Keratinocyte (primary cell): ENCODE data around the gene ANKRD39. TPM values are rescaled to one million over a fixed set of nuclear protein-coding genes. Genes with fewer than 3 reads are reported as not detected.

Experiments
- DNase-seq: peaks from one replicate; pipeline ENCODE4 v3.0.0-alpha.2; 2011; ENCODE audit warnings: low read depth, missing footprints, low spot score
- FAIRE-seq: peaks from 2 replicates; lab custom pipeline; 2011; peaks lifted over from hg19 to GRCh38; lab: Jason Lieb, UNC
- H2AFZ ChIP-seq: 2 replicates; pipeline ENCODE4 v1.6.0; 2012; ENCODE audit warnings: low read length, control low read depth, inconsistent platforms; ENCODE audit not compliant: control insufficient read depth
- H3K27ac ChIP-seq: 2 replicates; pipeline ENCODE4 v1.5.1; 2011; ENCODE audit warnings: low read length; ENCODE audit not compliant: control insufficient read depth, insufficient read depth
- H3K27me3 ChIP-seq: 3 replicates; pipeline ENCODE4 v1.6.0; 2011; ENCODE audit warnings: low read length; ENCODE audit not compliant: control insufficient read depth, insufficient read depth; ENCODE audit errors: extremely low read depth
- H3K36me3 ChIP-seq, 2 experiments: 2 replicates in 1 of 2; 3 replicates in 1 of 2; pipeline ENCODE4 v1.5.1; 2011; ENCODE audit warnings: low read length in 2 of 2, mild to moderate bottlenecking in 1 of 2; ENCODE audit not compliant: control insufficient read depth in 2 of 2, insufficient read depth in 2 of 2; ENCODE audit errors: extremely low read depth in 1 of 2
- H3K4me1 ChIP-seq: 3 replicates; pipeline ENCODE4 v1.5.1; 2011; ENCODE audit warnings: low read length; ENCODE audit not compliant: control insufficient read depth, insufficient read depth; ENCODE audit errors: extremely low read depth
- H3K4me2 ChIP-seq: 3 replicates; pipeline ENCODE4 v1.6.0; 2011; ENCODE audit warnings: low read depth, low read length; ENCODE audit not compliant: control insufficient read depth, insufficient read depth; ENCODE audit errors: extremely low read depth
- H3K4me3 ChIP-seq, 3 experiments: fragments of 200-600 bp in 1 of 3; sonication (generic) in 1 of 3; 2 replicates in 2 of 3; 3 replicates in 1 of 3; pipeline ENCODE4 v1.5.1; 2011 to 2016; ENCODE audit warnings: low read length in 3 of 3, mild to moderate bottlenecking in 3 of 3, control low read depth in 2 of 3, inconsistent platforms in 1 of 3, low read depth in 1 of 3, mixed read lengths in 1 of 3, mixed run types in 1 of 3, moderate library complexity in 1 of 3; ENCODE audit not compliant: control insufficient read depth in 2 of 3, insufficient read depth in 2 of 3; ENCODE audit errors: extremely low read depth in 1 of 3
- H3K79me2 ChIP-seq: 2 replicates; pipeline ENCODE4 v1.6.0; 2012; ENCODE audit warnings: low read length; ENCODE audit not compliant: control insufficient read depth, insufficient read depth
- H3K9ac ChIP-seq: 3 replicates; pipeline ENCODE4 v1.6.0; 2011; ENCODE audit warnings: low read length; ENCODE audit not compliant: control insufficient read depth, insufficient read depth; ENCODE audit errors: extremely low read depth
- H3K9me1 ChIP-seq: 3 replicates; pipeline ENCODE4 v1.6.0; 2011; ENCODE audit warnings: low read length; ENCODE audit not compliant: control insufficient read depth, insufficient read depth; ENCODE audit errors: extremely low read depth
- H3K9me3 ChIP-seq: 2 replicates; pipeline ENCODE4 v1.5.1; 2012; ENCODE audit warnings: low read depth, low read length; ENCODE audit not compliant: control insufficient read depth
- H4K20me1 ChIP-seq: 3 replicates; pipeline ENCODE4 v1.6.0; 2011; ENCODE audit warnings: low read length; ENCODE audit not compliant: control insufficient read depth, insufficient read depth; ENCODE audit errors: extremely low read depth
- EZH2 ChIP-seq: IDR thresholded peaks from one replicate; pipeline ENCODE4 v1.6.1; 2012; ENCODE audit warnings: inconsistent platforms, mild to moderate bottlenecking, low read length, moderate library complexity
- dilution Hi-C: fragments of 300-500 bp; cut with MboI; formaldehyde crosslinking; loops from one replicate; pipeline ENCODE4 v1.7.0; 2020; ENCODE audit warnings: low sequenced_read_pairs; ENCODE audit not compliant: extremely low pct_ligation_motif_present
- polyA plus RNA-seq, 5 experiments: library from polyadenylated mRNA; depleted of rRNA in 3 of 5; stranded (reverse) in 3 of 5; stranded (forward) in 1 of 5; unstranded in 1 of 5; fragments of >200 nt; gene quantifications; 1 replicate in 1 of 5; 2 replicates in 3 of 5; 3 replicates in 1 of 5; pipeline versions ENCODE4 v1.2.1 to v1.2.3, GENCODE V29; 2011 to 2012; ENCODE audit warnings: missing spikeins in 2 of 5, low read depth in 1 of 5, low replicate concordance in 1 of 5
- TF ChIP-seq, protein P1 (sequence below), 3 experiments: IDR thresholded peaks in 1 of 3; conservative IDR thresholded peaks in 1 of 3; optimal IDR thresholded peaks in 1 of 3; 2 replicates in 2 of 3; 3 replicates in 1 of 3; pipeline versions ENCODE3 to v1.5.1; 2011; ENCODE audit warnings: low read length in 3 of 3, mild to moderate bottlenecking in 3 of 3, moderate library complexity in 2 of 3, control low read depth in 1 of 3, inconsistent platforms in 1 of 3; ENCODE audit not compliant: insufficient read depth in 2 of 3; ENCODE audit errors: extremely low read depth in 1 of 3

ANKRD39 gene
- polyA plus RNA-seq, 1 donor (not counting 4 experiments of a cell fraction or from before 2014, with no cell fraction given), result 7.2 TPM

GRCh38 chr2:96816836-96817702, 40.7 kb downstream of the ANKRD39 start:
- Histone ChIP-seq H3K36me3 (peaks cover 0 to 1% of the 10 kb centered on the region in 2 experiments), H3K79me2 (peaks cover 5% of the 10 kb centered on the region), H3K9me3 (no peaks in the 10 kb centered on the region), H3K4me2 (peak overlapping the region; percentile 94), H3K9me1 (no peaks in the 10 kb centered on the region), H2AFZ (peak overlapping the region; percentile 81), H3K9ac (peak overlapping the region; percentile 56), H3K27me3 (no peaks in the 10 kb centered on the region), H3K4me3 (peak overlapping the region; percentile 34 to 67 (median 63)), H3K4me1 (peaks cover 14% of the 10 kb centered on the region), H4K20me1 (peaks cover 3% of the 10 kb centered on the region), H3K27ac (no peak overlapping the region)
- FAIRE-seq (no peak), DNase-seq (no peak)
- TF ChIP-seq, protein P1, sequence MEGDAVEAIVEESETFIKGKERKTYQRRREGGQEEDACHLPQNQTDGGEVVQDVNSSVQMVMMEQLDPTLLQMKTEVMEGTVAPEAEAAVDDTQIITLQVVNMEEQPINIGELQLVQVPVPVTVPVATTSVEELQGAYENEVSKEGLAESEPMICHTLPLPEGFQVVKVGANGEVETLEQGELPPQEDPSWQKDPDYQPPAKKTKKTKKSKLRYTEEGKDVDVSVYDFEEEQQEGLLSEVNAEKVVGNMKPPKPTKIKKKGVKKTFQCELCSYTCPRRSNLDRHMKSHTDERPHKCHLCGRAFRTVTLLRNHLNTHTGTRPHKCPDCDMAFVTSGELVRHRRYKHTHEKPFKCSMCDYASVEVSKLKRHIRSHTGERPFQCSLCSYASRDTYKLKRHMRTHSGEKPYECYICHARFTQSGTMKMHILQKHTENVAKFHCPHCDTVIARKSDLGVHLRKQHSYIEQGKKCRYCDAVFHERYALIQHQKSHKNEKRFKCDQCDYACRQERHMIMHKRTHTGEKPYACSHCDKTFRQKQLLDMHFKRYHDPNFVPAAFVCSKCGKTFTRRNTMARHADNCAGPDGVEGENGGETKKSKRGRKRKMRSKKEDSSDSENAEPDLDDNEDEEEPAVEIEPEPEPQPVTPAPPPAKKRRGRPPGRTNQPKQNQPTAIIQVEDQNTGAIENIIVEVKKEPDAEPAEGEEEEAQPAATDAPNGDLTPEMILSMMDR (optimal IDR thresholded peaks at IDR 0.05 in 1 of 3, IDR thresholded peaks at IDR 0.05 in 1 of 3, conservative IDR thresholded peaks at IDR 0.05 in 1 of 3; ENCODE audit: extremely low read depth in 1 of 3, insufficient read depth in 2 of 3, low read length in 3 of 3), result no peak
- TF ChIP-seq EZH2, result no peak
- dilution Hi-C loops, result no loop called here

GRCh38 chr2:96816127-96816835, 41.5 kb downstream of the ANKRD39 start, which contains the start of gene CNNM3:
Gene CNNM3, plus strand, starts transcription at chr2:96816268. Its CDS starts 10 bp downstream, at chr2:96816278.
- Histone ChIP-seq H4K20me1 (peaks cover 3% of the 10 kb centered on the region), H3K27me3 (no peaks in the 10 kb centered on the region), H2AFZ (peak within 1 kb of the TSS; percentile 85), H3K4me1 (peaks cover 14% of the 10 kb centered on the region), H3K27ac (peak within 1 kb of the TSS; percentile 48), H3K9ac (peak within 1 kb of the TSS; percentile 64), H3K9me3 (no peaks in the 10 kb centered on the region), H3K79me2 (peaks cover 5% of the 10 kb centered on the region), H3K36me3 (peaks cover 0 to 1% of the 10 kb centered on the region in 2 experiments), H3K4me3 (peak within 1 kb of the TSS; percentile 53 to 74 (median 63)), H3K9me1 (no peaks in the 10 kb centered on the region), H3K4me2 (peak within 1 kb of the TSS; percentile 94)
- DNase-seq (peak; percentile 33), FAIRE-seq (no peak)
- TF ChIP-seq, protein P1 (optimal IDR thresholded peaks at IDR 0.05 in 1 of 3, IDR thresholded peaks at IDR 0.05 in 1 of 3, conservative IDR thresholded peaks at IDR 0.05 in 1 of 3; ENCODE audit: extremely low read depth in 1 of 3, insufficient read depth in 2 of 3, low read length in 3 of 3), result peak in 2 of 3 experiments; percentile 61 to 66
- TF ChIP-seq EZH2, result no peak
- dilution Hi-C loops, result no loop called here
